ENCODE measurements around the gene GATA3. TPM values are rescaled to one million over a fixed set of nuclear protein-coding genes. Genes with fewer than 3 reads are reported as not detected.

Gene GATA3
- total RNA-seq, 2 donors from 2014 or later, result 10.4 to 19.9 TPM

DNA sequence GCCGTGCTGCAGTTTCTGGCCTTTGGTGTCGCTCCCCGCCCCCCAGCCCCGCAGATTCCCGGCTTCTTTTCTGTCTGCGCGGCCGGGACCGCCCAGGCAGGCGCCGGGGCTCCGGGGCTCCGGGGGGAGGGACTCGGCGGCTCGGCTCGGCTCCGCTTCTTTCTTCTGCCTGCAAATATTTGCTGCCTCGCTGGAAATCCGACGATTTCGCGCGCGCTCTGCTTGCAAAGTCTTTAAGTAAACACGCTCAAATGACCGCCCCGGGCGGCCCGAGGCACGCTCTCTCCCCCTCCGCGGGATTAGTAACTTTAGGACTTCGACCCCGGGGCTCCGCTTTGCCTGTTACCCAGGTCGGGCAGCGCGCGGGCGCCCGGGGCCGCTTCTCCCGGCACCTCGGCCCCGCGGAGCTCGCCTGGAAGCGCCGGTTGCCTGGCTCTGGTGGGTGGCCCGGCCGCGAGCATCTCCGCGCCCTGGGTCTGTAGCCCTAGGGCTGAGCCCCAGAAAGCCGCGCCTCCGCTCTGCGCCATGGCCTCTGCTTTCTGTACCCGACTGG, 3.9 kb upstream of the GATA3 start:
- TF ChIP-seq POLR2A (IDR thresholded peaks at IDR 0.05) (no peak), POLR2AphosphoS5 (IDR thresholded peaks at IDR 0.05) (no peak), CTCF (IDR thresholded peaks at IDR 0.05) (no peak)
- Histone ChIP-seq H3K4me3 (peak overlapping the region; percentile 22 to 36), H3K4me1 (replicated peaks) (peaks cover 3% of the 10 kb centered on the region), H3K27ac (peak overlapping the region; percentile 50 to 75), H3K36me3 (no peaks in the 10 kb centered on the region), H3K27me3 (replicated peaks; ENCODE audit: insufficient read depth) (peaks cover 20% of the 10 kb centered on the region), H3K9me3 (no peaks in the 10 kb centered on the region)
- intact Hi-C loops (cut with DNase I), result no loop called here
- no peak for DNase-seq (ENCODE audit: low spot score)
- 2% methylated on average over 34 of the region's 60 CpGs for WGBS

- DNase-seq (ENCODE audit: low spot score), result no peak
- peak overlapping the region; percentile 22 to 36 for H3K4me3 ChIP-seq
- H3K4me1 ChIP-seq (replicated peaks), result peaks cover 3% of the 10 kb centered on the region
- intact Hi-C loops (cut with DNase I), result no loop called here
- WGBS, result 11% methylated on average over 19 of the region's 52 CpGs
- no peaks in the 10 kb centered on the region for H3K9me3 ChIP-seq
- peaks cover 20% of the 10 kb centered on the region for H3K27me3 ChIP-seq (replicated peaks; ENCODE audit: insufficient read depth)
- no peak for TF ChIP-seq CTCF (IDR thresholded peaks at IDR 0.05)
- no peak for TF ChIP-seq POLR2AphosphoS5 (IDR thresholded peaks at IDR 0.05)
- TF ChIP-seq POLR2A (IDR thresholded peaks at IDR 0.05), result no peak
- H3K36me3 ChIP-seq, result no peaks in the 10 kb centered on the region
- peak overlapping the region; percentile 50 to 75 for H3K27ac ChIP-seq
Measured at GRCh38 chr10:8051109-8051821, 3.2 kb upstream of the GATA3 start.

GRCh38 chr10:8051851-8052257, 2.6 kb upstream of the GATA3 start:
- WGBS, result 13% methylated on average over 29 of the region's 29 CpGs
- Histone ChIP-seq H3K4me3 (peak overlapping the region; percentile 3 to 36), H3K27me3 (replicated peaks; ENCODE audit: insufficient read depth) (peaks cover 19% of the 10 kb centered on the region), H3K4me1 (replicated peaks) (peaks cover 3% of the 10 kb centered on the region), H3K9me3 (no peaks in the 10 kb centered on the region), H3K27ac (peak overlapping the region; percentile 50 to 75), H3K36me3 (no peaks in the 10 kb centered on the region)
- no peak for DNase-seq (ENCODE audit: low spot score)
- intact Hi-C loops (cut with DNase I), result no loop called here
- TF ChIP-seq CTCF (IDR thresholded peaks at IDR 0.05) (no peak), POLR2A (IDR thresholded peaks at IDR 0.05) (peak; percentile 52), POLR2AphosphoS5 (IDR thresholded peaks at IDR 0.05) (no peak)

DNA sequence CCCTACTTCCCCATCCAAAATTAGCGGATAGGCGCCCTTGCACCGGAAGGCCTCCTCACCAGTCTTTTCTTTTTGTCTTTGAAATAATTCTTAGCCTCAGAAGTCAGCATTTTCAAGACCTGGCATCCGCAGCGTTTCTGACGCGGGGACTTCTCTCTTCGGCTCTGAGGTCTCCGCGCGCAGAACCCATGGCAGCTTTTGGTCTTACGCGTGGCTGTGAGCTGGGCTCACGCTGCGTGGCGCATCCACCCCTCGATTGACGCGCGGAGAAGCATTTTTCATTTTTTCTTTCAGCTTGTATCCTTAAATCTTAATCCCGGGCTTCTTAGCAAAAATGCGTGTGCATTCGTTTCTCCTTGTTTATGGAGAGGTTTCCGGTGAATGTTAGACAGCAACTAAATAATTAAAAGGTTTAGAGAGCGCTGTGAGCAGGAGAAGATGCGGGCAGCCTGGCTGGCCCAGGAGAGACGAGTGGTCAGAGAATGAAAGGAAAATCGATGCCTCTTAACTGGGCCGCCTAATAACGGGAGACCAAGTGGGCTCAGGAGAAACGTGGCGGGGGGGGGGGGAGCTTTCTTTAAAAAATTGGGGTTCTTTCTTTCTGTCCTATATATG, 2.0 kb upstream of the GATA3 start:
- 22% methylated on average over 32 of the region's 32 CpGs for WGBS
- Histone ChIP-seq H3K36me3 (no peaks in the 10 kb centered on the region), H3K4me1 (replicated peaks) (peaks cover 3% of the 10 kb centered on the region), H3K27ac (peak overlapping the region; percentile 50 to 75), H3K27me3 (replicated peaks; ENCODE audit: insufficient read depth) (peaks cover 16% of the 10 kb centered on the region), H3K9me3 (no peaks in the 10 kb centered on the region), H3K4me3 (no peak overlapping the region)
- DNase-seq (ENCODE audit: low spot score), result no peak
- no peak for TF ChIP-seq POLR2AphosphoS5 (IDR thresholded peaks at IDR 0.05)
- TF ChIP-seq POLR2A (IDR thresholded peaks at IDR 0.05), result no peak
- TF ChIP-seq CTCF (IDR thresholded peaks at IDR 0.05), result no peak
- intact Hi-C loops (cut with DNase I), result no loop called here

All from prostate gland (tissue), 2 donors.